HepG2 (cell line): ENCODE measurements around the gene GADD45A. TPM values are rescaled to one million over a fixed set of nuclear protein-coding genes. Genes with fewer than 3 reads are reported as not detected.

Experiments used
- CHCHD3 ChIP-seq: sonication (generic); formaldehyde crosslinking; IDR thresholded peaks from 2 replicates; pipeline ENCODE4 v1.8.0; 2022; ENCODE audit warnings: mild to moderate bottlenecking, missing genetic modification reagents, moderate library complexity
- DMAP1 ChIP-seq: IDR thresholded peaks from 2 replicates; pipeline ENCODE4 v1.6.1; 2016
- GABPA ChIP-seq, 2 experiments: IDR thresholded peaks; 2 replicates each; pipeline ENCODE4 v1.6.1; 2011 to 2016; ENCODE audit warnings: low read depth in 2 of 2, low read length in 1 of 2, missing biosample characterization in 1 of 2, missing genetic modification characterization in 1 of 2
- MAFK ChIP-seq, 2 experiments: IDR thresholded peaks in 1 of 2; conservative IDR thresholded peaks in 1 of 2; 2 replicates each; pipeline ENCODE4 v1.6.1; 2011; ENCODE audit warnings: improper control_type of control experiment in 2 of 2, low read length in 2 of 2
- MED13 ChIP-seq: sonication (generic); formaldehyde crosslinking; IDR thresholded peaks from 2 replicates; pipeline ENCODE4 v1.5.0; 2020; ENCODE audit warnings: missing genetic modification reagents
- MXI1 ChIP-seq: IDR thresholded peaks from 3 replicates; pipeline ENCODE4 v1.6.1; 2012; ENCODE audit warnings: low read depth, low read length, inconsistent platforms, borderline replicate concordance
- PHF5A ChIP-seq: IDR thresholded peaks from one replicate; pipeline ENCODE4 v1.6.1; 2018; ENCODE audit warnings: low read depth, missing genetic modification reagents; ENCODE audit not compliant: unreplicated experiment
- POLR2AphosphoS2 ChIP-seq: IDR thresholded peaks from 2 replicates; pipeline ENCODE4 v1.6.1; 2011; ENCODE audit warnings: low read depth, low read length, improper control_type of control experiment
- RBFOX2 ChIP-seq: fragments of 200-400 bp; formaldehyde crosslinking; IDR thresholded peaks from 2 replicates; pipeline ENCODE4 v1.6.1; 2017; ENCODE audit warnings: low read depth, mild to moderate bottlenecking, low read length
- SRF ChIP-seq: IDR thresholded peaks from 2 replicates; pipeline ENCODE4 v1.6.1; 2011; ENCODE audit warnings: mild to moderate bottlenecking, low read depth, low read length, moderate library complexity
- ZBTB7A ChIP-seq: sonication (generic); formaldehyde crosslinking; IDR thresholded peaks from 2 replicates; pipeline ENCODE4 v1.8.0; 2022; ENCODE audit warnings: mild to moderate bottlenecking, missing genetic modification reagents
- ZNF670 ChIP-seq: sonication (generic); formaldehyde crosslinking; IDR thresholded peaks from 2 replicates; pipeline ENCODE4 v1.8.0; 2022; ENCODE audit warnings: mild to moderate bottlenecking, missing genetic modification reagents, borderline replicate concordance
- ZNF782 ChIP-seq: sonication (generic); formaldehyde crosslinking; IDR thresholded peaks from 2 replicates; pipeline ENCODE4 v1.4.0; 2020; ENCODE audit warnings: missing genetic modification reagents, mild to moderate bottlenecking, borderline replicate concordance
- polyA plus RNA-seq, 8 experiments: library from polyadenylated mRNA; depleted of rRNA in 3 of 8; stranded (reverse) in 7 of 8; unstranded in 1 of 8; fragments of >200 nt; fragmentation: Illumina TruSeq in 4 of 8; extraction: Trizol in 4 of 8; gene quantifications; 2 replicates each; pipeline versions ENCODE4 v1.2.1 to v1.2.3, GENCODE V29; 2011 to 2016; ENCODE audit warnings: low read depth in 4 of 8, missing spikeins in 1 of 8, mixed read lengths in 1 of 8; ENCODE audit not compliant: insufficient read depth in 1 of 8
- total RNA-seq, 5 experiments: library from RNA; depleted of rRNA; stranded (reverse); fragments of >200 nt; fragmentation: Illumina TruSeq; extraction: Trizol; gene quantifications; 2 replicates each; pipeline ENCODE4 v1.2.3, GENCODE V29; 2016; ENCODE audit warnings: low read depth in 1 of 5
- TF ChIP-seq, protein P1 (sequence below), 2 experiments: fragments of 450-650 bp in 1 of 2; sonication (generic) in 1 of 2; formaldehyde crosslinking; IDR thresholded peaks; 2 replicates each; pipeline versions ENCODE4 v1.5.0 to v1.8.0; 2020 to 2022; ENCODE audit warnings: mild to moderate bottlenecking in 1 of 2, missing genetic modification reagents in 1 of 2
- TF ChIP-seq, protein P2 (sequence below): sonication (generic); formaldehyde crosslinking; IDR thresholded peaks from 2 replicates; pipeline ENCODE4 v1.5.0; 2020; ENCODE audit warnings: missing genetic modification reagents, mild to moderate bottlenecking, borderline replicate concordance
- TF ChIP-seq, protein P3 (sequence below): sonication (generic); formaldehyde crosslinking; IDR thresholded peaks from 2 replicates; pipeline ENCODE4 v1.9.0; 2021; ENCODE audit warnings: missing genetic modification reagents, borderline replicate concordance
- TF ChIP-seq, protein P4 (sequence below): sonication (generic); formaldehyde crosslinking; IDR thresholded peaks from 2 replicates; pipeline ENCODE4 v1.8.0; 2022; ENCODE audit warnings: low read depth, missing genetic modification reagents
- TF ChIP-seq, protein P5 (sequence below): sonication (generic); formaldehyde crosslinking; IDR thresholded peaks from 2 replicates; pipeline ENCODE4 v1.4.0; 2020; ENCODE audit warnings: mild to moderate bottlenecking, missing genetic modification reagents
- TF ChIP-seq, protein P6 (sequence below): sonication (generic); formaldehyde crosslinking; IDR thresholded peaks from 2 replicates; pipeline ENCODE4 v1.5.0; 2020; ENCODE audit warnings: missing genetic modification reagents

The GADD45A gene
- total and polyA plus RNA-seq, 2 of the 13 experiments (the other 11 are each of a cell fraction or from before 2014, with no cell fraction given) = 33.2 to 46.2 TPM

DNA sequence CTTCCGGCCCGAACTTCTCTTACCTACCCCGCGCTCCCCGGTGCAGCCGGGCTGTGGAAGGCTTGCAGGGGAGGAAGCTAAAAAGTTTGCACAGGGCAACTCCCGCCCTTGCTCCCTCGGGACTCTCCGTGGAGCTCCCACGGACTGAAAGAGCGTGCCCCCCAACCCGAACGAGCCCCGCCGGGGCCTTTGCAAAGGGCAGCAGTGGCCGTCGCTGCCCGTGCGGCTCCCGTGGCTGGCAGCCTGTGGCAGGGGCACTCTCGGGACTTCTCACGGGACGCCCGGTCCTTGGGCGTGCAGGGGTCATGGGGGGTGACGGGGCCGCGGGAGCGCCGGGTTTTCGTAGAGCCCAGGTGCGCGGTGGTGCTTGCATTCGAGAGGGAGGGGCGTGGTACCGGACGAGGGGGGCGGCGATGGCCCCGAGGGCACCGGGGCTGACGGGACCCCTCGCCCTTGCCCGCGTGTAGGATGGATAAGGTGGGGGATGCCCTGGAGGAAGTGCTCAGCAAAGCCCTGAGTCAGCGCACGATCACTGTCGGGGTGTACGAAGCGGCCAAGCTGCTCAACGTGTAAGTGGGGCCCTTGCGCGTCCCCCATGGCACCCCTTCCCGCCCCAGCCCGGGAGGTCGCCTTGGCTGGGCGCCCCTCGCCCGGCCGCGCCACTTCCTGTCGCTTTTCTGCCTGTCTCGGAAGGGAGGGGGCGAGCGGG is 711 bp downstream of the GADD45A start (continued):
- TF ChIP-seq, protein P1, sequence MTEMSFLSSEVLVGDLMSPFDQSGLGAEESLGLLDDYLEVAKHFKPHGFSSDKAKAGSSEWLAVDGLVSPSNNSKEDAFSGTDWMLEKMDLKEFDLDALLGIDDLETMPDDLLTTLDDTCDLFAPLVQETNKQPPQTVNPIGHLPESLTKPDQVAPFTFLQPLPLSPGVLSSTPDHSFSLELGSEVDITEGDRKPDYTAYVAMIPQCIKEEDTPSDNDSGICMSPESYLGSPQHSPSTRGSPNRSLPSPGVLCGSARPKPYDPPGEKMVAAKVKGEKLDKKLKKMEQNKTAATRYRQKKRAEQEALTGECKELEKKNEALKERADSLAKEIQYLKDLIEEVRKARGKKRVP (CRISPR knock-in tag; IDR thresholded peaks at IDR 0.05) = no peak
- no peak for TF ChIP-seq DMAP1 (CRISPR knock-in tag)
- TF ChIP-seq, protein P2, sequence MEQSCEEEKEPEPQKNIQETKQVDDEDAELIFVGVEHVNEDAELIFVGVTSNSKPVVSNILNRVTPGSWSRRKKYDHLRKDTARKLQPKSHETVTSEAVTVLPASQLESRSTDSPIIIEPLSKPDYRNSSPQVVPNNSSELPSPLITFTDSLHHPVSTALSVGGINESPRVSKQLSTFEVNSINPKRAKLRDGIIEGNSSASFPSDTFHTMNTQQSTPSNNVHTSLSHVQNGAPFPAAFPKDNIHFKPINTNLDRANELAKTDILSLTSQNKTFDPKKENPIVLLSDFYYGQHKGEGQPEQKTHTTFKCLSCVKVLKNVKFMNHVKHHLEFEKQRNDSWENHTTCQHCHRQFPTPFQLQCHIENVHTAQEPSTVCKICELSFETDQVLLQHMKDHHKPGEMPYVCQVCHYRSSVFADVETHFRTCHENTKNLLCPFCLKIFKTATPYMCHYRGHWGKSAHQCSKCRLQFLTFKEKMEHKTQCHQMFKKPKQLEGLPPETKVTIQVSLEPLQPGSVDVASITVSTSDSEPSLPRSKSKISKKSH (CRISPR knock-in tag) = 0 out of 2 replicates have a peak, but pooled peaks have one; percentile 25
- TF ChIP-seq RBFOX2 = peak; percentile 77
- TF ChIP-seq, protein P3, sequence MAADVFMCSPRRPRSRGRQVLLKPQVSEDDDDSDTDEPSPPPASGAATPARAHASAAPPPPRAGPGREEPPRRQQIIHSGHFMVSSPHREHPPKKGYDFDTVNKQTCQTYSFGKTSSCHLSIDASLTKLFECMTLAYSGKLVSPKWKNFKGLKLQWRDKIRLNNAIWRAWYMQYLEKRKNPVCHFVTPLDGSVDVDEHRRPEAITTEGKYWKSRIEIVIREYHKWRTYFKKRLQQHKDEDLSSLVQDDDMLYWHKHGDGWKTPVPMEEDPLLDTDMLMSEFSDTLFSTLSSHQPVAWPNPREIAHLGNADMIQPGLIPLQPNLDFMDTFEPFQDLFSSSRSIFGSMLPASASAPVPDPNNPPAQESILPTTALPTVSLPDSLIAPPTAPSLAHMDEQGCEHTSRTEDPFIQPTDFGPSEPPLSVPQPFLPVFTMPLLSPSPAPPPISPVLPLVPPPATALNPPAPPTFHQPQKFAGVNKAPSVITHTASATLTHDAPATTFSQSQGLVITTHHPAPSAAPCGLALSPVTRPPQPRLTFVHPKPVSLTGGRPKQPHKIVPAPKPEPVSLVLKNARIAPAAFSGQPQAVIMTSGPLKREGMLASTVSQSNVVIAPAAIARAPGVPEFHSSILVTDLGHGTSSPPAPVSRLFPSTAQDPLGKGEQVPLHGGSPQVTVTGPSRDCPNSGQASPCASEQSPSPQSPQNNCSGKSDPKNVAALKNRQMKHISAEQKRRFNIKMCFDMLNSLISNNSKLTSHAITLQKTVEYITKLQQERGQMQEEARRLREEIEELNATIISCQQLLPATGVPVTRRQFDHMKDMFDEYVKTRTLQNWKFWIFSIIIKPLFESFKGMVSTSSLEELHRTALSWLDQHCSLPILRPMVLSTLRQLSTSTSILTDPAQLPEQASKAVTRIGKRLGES (CRISPR knock-in tag) = no peak
- TF ChIP-seq ZNF782 (CRISPR knock-in tag) = no peak
- TF ChIP-seq, protein P4, sequence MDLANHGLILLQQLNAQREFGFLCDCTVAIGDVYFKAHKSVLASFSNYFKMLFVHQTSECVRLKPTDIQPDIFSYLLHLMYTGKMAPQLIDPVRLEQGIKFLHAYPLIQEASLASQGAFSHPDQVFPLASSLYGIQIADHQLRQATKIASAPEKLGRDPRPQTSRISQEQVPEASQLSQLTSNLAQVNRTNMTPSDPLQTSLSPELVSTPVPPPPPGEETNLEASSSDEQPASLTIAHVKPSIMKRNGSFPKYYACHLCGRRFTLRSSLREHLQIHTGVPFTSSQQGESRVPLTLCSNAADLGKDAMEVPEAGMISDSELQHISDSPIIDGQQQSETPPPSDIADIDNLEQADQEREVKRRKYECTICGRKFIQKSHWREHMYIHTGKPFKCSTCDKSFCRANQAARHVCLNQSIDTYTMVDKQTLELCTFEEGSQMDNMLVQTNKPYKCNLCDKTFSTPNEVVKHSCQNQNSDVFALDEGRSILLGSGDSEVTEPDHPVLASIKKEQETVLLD (CRISPR knock-in tag) = 0 out of 2 replicates have a peak, but pooled peaks have one; percentile 5
- no peak for TF ChIP-seq SRF
- TF ChIP-seq MAFK (conservative IDR thresholded peaks at IDR 0.05 in 1 of 2, IDR thresholded peaks at IDR 0.05 in 1 of 2; ENCODE audit: low read length in 2 of 2) = 0 out of 4 replicates have a peak, but pooled peaks of 1 of the 2 experiments have one; percentile 10
- no peak for TF ChIP-seq PHF5A
- peak; percentile 22; the same call in 1 of the 2 replicates for TF ChIP-seq MED13 (CRISPR knock-in tag)
- 0 out of 2 replicates have a peak, but pooled peaks have one; percentile 71 for TF ChIP-seq ZNF670 (CRISPR knock-in tag)
- TF ChIP-seq POLR2AphosphoS2 = no peak
- peak; percentile 48 for TF ChIP-seq ZBTB7A
- TF ChIP-seq MXI1 = peak; percentile 12; the same call in 1 of the 3 replicates
- TF ChIP-seq, protein P5, sequence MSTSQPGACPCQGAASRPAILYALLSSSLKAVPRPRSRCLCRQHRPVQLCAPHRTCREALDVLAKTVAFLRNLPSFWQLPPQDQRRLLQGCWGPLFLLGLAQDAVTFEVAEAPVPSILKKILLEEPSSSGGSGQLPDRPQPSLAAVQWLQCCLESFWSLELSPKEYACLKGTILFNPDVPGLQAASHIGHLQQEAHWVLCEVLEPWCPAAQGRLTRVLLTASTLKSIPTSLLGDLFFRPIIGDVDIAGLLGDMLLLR (CRISPR knock-in tag) = no peak
- TF ChIP-seq, protein P6, sequence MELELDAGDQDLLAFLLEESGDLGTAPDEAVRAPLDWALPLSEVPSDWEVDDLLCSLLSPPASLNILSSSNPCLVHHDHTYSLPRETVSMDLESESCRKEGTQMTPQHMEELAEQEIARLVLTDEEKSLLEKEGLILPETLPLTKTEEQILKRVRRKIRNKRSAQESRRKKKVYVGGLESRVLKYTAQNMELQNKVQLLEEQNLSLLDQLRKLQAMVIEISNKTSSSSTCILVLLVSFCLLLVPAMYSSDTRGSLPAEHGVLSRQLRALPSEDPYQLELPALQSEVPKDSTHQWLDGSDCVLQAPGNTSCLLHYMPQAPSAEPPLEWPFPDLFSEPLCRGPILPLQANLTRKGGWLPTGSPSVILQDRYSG (CRISPR knock-in tag) = 0 out of 2 replicates have a peak, but pooled peaks have one; percentile 19
- no peak for TF ChIP-seq CHCHD3
- TF ChIP-seq GABPA (IDR thresholded peaks at IDR 0.05; ENCODE audit: low read depth, low read length) = no peak
- no peak for TF ChIP-seq GABPA (CRISPR knock-in tag; IDR thresholded peaks at IDR 0.05; ENCODE audit: low read depth)
